IPS-NIHi7 (cell line): ENCODE data around the gene ZDHHC11.
"Not testable (repeated sequence)": the region's sequence is repeated elsewhere in the genome, so short reads cannot be mapped to it uniquely, and the experiment has no call there.

Experiments used
- DNase-seq: peaks from one replicate; pipeline ENCODE4 v3.0.0; 2012; ENCODE audit warnings: mixed read lengths; ENCODE audit errors: extremely low spot score

Gene ZDHHC11

DNA sequence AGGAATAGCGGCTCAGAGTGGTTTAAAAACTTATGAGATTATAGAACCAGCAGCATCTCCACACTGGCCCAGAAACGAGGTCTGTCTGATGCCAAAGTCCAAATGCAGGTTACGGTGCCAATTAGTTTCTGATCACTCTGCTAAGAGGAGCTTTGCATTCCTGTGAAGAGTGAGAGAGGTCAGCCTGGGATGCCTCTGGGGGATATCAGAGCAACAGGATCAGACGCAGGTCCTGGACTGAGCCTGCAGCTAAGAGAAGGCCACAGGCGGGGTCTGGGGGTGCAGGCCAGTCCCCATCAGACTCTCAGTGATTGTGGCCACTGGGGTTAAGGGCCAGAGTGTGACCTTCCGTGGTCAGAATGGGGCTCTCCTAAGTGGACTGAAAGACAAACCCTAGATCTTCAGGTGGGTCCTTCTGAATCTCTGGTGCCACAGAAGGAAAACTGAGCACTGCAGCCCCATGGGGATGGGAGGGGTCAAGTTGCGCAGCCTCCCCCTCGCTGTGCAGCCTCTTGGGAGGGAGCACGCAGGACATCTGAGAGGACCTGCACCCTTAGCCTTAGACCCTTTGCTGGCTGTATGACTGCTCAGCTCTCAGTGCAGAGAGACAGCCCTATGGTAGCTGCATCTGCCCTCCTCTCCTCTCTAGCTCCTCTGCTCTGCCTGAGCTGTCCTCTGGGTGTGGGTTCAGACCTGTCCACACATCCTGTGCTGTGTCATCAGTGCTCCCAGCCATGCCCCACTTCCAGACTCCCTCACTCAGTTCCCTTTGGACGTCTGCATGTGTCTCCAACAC, 42.9 kb downstream of the ZDHHC11 start:
- not testable (repeated sequence) for DNase-seq

DNA sequence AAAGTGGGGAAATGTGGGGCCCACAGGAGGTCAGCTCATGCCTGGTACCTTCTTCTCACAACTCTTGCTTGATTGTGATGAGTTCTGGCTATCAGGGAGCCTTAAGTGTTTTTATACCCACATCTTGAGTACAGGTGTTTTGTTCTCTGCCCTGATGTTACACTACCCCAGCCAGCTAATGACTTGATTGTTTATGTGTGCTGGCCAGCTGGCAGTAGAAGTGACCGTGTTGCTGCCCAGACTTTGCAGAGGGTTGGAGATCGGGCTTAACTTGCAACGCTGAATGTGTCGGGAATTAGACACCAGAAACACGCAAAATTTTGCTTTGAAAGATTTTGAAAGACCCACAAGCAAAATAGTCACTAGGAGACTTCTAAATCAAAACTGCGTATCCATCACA, 49.3 kb downstream of the ZDHHC11 start:
- DNase-seq = no peak

DNA sequence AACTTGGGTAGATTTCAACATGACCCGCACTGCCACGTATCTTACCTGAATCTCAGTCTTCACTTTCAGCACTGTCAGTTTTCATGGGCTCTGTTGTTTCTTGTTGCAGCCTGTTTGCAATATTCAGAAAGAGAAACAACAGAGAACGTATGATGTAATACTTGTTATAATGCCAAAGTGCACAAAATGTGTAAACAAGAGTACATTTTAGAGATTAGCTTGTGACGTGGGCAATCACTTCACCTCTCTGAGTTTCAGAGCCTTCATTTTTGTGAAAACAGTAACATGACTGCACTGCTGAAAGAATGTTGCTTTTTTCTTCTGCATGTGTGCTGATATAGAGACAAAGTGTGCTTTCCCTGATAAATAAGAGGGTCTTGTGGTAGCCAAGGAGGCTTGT, 49.7 kb downstream of the ZDHHC11 start:
- not testable (repeated sequence) for DNase-seq

DNA sequence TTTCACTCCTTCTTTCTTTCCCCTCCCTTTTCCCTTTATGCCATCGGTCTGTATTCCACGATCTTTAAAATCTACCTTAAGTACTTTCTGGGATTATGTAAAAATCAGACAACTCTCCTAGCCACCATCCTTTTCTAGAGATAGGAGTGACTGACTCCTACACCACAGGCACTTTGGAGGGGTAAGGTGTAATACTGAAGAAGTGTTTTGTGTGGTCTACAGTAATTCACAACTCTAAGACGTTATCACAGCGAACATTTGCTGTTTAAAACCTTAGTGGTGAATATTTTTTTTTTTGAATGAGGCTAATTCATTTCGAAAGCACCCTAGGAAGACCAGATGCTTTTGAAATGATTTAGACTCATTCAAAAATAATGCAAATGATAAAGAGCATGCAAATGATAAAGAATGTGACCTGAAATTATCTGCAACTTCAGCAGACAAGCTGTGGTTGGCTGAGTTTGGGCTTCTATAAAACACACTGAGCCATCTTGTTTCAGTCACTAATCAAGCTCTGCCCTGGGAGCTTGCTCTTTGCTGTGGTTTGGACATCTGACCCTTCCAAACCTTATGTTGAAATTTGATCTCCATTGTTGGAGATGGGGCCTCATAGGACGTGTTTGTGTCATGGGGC, 52.2 kb downstream of the ZDHHC11 start:
- not testable (repeated sequence) for DNase-seq

DNA sequence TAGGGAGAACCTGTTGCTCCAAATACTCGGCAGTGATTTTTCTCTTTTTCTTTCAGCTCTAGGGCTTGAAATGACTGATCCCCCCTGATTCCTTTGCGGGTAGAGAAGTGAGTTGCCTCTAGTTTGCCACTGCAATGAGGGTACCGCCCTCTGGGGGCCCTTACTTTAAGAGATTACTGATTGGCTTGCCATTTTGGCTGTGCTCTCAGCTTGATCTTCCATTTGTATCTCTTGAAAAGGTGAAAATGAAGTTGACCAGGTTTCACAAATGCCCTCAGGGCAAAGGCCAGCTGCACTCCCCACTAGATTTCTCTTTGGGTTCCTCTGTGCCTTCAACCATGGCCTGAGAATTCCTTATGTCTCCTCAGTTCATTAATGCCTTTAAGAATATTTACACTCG, 52.8 kb downstream of the ZDHHC11 start:
- not testable (repeated sequence) for DNase-seq

DNA sequence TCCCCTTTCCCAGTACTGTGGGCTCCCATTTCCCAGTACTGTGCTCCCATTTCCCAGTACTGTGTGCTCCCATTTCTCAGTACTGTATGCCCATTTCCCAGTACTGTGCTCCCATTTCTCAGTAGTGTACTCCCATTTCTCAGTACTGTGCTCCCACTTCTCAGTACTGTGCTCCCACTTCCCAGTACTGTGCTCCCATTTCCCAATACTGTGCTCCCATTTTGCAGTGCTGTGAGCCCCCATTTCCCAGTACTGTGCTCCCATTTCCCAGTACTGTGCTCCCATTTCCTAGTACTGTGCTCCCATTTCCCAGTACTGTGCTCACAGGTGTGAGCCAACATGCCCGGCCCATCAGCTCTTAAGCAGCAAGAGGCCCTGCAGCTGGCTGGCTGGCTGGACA, 54.9 kb downstream of the ZDHHC11 start:
- DNase-seq = not testable (repeated sequence)

DNA sequence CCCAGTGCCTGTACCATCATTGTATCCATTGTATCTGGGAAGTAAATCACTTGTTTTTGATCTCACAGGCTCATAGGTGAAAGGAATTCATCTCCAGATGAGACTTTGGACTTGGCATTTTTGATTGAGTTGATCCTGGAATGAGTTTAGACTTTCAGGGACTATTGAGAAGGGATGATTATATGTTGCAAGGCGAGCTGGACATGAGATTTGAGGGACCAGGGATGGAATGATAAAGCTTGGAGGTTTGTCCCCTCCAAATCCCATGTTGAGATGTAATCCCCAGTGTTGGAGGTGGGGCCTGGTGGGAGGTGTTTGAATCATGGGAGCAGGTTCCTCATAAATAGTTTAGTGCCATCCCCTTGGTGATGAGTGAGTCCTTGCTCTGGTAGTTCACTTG, 55.8 kb downstream of the ZDHHC11 start:
- not testable (repeated sequence) for DNase-seq

DNA sequence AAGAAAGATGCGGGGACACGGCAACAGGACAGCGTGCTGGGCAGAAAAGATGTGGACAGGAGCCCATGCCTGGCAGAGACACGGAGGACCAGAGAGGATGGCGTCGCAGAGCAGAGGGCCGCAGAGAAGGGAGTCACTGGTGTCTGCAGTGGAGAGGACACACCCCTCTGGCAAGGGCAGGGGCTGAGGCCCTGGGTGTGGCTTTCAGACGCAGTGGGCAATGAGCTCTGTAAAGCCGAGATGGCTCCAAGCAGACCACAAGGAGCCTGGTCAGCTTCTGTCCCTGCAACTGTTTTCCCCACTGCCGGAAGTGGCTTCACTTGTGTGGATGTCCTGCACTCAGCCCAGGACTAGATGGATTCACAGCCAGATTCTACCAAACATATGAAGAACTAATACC, 62.1 kb downstream of the ZDHHC11 start:
- DNase-seq = not testable (repeated sequence)

DNA sequence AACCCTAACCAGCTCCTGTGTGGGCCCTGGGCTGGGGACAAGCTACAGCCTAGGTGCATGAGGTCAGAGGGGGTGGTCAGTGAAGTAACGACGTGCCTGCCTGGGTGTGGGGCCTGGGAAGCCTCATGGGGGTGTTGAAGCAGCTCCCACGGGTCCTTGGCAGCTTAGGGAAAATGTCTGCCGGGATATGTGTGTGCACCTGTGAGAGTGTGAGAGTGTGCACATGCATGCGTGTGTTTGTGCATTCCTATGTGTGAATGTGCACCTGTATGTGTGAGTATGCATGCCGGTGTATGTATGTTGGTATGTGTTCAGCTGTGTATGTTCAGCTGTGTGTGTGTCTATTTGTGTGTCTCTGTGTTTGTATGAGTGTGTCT, 62.9 kb downstream of the ZDHHC11 start:
- DNase-seq = not testable (repeated sequence)

DNA sequence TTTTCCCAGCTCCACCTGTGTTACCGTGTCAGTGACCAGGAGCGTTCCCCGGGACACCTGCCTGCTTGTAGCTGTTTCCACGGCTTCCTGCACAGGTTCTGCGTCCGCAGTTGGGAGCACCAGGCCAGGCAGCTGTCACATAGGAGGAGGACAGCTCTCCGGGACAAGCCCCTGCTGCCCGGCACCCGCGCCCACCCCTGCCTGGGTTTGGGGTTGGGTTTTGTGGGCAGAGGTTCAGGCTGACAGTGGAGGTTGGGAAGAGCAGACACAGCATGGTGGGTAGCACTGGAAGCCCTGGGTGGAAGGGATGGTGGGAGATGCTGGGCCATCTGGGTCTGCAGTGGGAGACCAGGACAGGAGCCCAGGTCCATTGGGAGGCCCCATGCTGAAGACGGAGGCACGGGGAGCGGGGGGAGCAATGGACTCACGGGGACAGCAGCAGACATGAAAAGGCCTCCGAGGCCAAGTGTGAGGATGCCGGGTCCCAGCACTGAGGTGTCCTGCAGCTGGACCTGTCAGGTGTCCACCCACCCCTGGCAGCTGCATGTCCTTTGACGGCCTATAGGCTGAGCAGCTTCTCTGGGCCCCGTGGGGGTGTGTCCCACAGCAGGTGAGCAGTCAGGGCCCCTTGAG, 63.4 kb downstream of the ZDHHC11 start:
- DNase-seq = not testable (repeated sequence)

DNA sequence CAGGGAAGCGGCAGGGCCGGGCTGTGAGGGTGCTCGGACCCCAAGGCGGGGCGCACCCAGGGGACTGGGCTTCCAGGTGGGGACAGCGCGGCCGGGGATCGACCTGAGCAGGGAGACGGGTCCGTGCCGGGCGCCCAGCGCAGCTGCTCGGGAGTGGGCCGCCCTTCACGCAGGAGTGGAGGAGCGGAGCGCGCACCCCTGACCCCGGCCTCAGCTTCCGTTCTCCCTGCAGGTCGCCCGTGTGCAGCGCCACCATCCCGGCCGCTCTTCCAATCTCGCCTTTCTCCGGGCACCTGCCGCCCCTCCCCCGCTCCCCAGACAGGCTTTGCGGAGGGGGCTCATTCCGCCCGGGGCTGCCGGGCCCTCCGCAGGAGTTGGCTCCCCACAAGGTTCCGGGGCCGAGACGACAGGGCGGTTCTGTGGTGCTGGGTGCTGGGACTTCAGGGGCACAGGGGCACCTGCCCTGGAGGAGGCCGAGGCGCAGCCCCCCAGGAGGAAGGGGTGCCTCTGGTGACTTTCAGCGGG, 65.5 kb downstream of the ZDHHC11 start:
- DNase-seq = not testable (repeated sequence)

DNA sequence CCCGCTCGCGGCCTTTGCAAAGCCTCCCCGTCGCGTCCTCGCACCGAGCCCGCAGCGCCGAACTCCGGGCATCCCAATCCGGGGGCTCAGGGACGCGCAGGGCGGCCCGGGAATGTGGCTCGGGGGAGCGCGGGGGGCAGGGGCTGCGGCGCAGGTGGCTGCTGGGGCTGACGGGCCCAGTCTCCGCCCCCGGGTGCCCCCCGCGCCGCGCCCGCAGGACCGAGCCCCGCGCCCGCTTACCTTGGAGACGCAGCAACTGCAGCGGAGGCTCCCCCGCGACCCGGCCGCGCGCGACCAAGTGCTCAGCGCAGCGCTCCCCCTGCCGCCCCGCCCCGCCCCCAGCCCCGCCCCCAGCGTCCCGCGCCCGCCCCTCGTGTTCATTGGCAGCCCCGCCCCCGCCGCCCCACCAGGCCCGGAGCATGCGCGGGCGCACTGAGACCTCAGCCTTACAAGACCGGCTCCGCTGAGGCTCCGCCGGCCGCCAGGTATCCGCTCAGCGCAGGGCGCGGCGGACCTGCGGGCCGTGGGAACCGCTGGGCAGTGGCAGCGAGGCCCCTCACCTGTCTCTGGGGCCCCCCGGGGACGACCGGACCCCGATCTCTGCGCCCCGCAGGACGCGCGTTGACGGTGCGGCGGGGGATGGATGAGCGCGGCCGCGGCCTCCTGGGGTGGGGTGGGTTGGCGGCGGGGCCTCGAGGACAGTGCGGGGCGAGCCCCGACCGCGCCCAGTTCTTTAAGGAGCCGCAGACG, 66.2 kb downstream of the ZDHHC11 start, which contains the start of gene ZDHHC11B:
ZDHHC11B (minus strand) TSS at position 302 of the 750 bp plus-strand sequence. CDS start 17,810 bp downstream, outside the sequence.
- peak; percentile 76 for DNase-seq

DNA sequence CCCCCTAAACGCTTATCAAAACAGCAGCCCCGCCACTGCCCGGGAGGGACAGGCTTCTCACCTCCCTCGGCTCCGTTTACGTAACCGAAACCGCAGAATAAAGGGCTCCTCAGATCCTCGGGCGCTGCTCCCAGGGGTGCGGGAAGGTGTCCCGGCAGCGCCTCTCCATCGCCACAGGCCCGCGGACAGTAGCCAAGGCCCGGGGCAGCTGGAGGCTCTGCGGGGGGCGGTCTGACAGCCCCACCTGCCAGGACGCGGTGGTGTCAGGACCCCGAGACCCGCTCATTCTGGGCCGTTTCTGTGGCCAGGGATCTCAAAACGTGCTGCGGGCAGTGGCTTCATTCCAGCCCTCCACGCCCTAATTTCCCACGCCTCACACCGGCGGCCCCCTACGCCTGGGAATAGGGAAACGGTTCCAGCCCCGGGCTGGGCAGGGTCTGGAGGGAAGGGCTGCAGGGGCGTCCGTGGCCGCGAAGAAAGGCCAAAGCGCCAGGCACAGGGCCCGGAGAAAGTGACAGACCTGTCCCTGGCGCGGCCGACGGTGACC, 66.8 kb downstream of the ZDHHC11 start:
- DNase-seq = not testable (repeated sequence)

DNA sequence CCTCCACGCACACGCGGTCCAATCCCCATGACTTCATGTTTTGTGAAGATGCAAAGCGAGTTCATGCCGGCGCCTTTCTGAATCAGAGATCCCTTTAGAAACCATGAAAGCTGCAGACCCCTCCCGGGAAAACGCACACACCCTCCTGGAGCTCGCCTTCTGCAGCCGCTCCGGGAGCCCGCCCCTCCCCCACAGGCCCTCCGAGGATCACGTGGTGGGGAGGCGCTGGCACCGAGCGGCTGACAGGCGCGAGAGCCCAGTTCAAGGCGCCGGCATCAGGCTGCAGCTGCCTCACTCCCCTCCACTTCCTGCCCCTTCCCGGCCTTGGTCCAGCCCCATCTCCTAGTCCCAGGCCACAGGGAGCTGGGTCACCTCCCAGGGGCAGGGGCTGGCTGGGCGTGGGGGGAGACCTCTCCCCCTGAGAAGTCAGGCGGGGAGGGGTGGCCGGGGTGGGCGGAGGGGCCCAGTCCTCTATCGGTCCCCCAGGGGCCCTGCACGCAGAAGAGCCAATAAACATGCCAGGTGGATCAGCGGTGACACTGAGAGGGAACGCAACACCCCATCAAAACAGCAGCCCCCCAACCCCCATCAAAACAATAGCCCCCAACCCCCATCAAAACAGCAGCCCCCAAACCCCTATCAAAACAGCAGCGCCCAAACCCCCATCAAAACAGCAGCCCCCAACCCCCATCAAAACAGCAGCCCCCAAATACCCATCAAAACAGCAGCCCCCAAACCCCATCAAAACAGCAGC, 67.6 kb downstream of the ZDHHC11 start:
- not testable (repeated sequence) for DNase-seq

DNA sequence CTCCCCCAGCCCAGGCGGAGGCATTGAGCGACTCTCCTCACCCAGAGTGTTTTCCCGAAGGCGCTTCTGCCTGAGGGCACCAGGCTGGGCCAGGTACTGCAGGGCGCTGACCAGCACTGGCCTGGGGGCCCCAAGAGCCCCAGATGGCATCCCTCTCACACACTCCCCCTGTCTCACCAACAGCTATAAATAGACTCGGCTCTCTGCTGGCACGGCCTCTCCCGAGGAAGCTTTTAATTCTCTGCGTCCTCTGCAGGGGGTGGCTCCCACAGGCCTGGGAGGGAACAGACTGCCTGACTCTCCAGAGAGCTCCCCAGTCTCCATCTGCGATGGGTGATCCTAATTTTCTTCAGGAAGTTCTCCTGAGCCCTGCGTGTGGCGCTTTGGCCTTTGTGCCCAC, 68.4 kb downstream of the ZDHHC11 start:
- not testable (repeated sequence) for DNase-seq

DNA sequence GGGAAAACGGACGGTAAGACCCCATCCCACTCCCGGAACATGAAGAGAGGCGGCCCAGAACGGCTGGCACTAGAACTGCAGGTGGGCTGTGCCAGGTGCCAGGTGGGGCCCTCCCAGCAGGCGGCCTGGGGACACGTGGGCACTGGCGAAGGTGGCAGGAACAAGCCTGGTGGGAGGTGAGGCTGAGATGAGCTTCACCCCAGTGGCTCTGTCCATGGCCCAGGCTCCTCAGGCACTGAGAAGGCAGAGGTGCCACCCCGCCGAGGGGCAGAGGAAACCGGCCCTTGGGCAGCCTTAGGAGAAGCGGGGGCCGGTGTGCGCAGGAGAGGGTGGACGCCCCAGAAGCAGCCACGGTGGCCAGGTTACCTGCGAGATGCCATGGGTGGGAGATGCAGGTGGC, 70.2 kb downstream of the ZDHHC11 start:
- DNase-seq = not testable (repeated sequence)

DNA sequence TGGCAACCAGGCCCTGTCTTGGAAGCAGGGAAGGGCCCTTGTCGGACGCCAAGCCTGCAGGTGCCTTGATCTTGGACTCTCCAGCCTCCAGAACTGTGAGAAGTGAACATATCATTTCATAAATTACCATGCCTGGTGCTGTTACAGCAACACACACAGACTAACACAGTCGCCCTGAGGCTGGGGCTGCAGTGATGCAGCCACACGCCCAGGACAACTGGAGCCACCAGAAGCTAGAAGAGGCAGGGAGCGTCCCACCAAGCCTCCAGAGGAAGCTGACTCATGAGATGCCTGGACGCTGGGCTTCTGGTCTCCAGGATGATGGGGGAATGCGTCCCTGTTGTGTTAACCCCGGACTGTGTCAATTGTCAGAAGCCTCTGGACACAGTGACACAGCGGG, 71.8 kb downstream of the ZDHHC11 start:
- DNase-seq = not testable (repeated sequence)

DNA sequence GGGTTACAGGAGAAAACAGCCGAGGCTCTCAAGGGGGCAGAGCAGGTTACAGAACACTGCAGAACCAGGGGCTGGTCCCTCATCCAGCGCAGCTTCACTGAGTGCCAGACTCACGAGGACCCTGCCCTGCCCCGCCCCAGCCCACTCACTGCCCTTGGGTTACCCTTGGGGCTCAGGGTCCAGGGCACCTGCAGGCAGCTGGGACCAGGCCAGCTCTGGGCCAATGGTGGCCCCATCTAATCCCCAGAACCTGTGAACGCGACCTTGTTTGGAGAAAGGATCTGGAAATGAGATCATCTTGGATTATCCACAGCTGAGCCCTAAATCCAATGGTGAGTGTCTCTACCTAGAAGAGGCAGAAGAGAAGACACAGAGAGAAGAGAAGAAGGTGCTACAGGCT, 72.4 kb downstream of the ZDHHC11 start:
- not testable (repeated sequence) for DNase-seq

DNA sequence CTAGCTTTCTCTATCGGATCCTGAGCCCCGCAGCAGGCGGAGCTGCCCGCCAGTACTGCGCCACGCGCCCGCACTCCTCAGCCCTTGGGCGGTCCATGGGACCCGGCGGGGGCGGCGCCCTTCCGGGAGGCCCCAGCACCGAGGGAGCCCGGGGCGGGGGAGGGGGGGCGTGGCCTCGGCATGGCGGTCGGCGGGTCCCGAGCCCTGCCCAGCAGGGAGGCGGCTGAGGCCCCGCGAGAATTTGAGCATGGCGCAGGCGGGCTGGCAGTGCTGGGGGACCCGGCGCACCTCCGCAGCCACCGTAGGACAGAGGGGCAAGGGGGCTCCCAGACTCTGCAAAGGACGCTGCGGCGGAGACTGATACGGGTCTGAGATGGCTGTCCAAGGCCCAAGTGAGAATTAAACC, 73.0 kb downstream of the ZDHHC11 start:
- DNase-seq = peak; percentile 8

DNA sequence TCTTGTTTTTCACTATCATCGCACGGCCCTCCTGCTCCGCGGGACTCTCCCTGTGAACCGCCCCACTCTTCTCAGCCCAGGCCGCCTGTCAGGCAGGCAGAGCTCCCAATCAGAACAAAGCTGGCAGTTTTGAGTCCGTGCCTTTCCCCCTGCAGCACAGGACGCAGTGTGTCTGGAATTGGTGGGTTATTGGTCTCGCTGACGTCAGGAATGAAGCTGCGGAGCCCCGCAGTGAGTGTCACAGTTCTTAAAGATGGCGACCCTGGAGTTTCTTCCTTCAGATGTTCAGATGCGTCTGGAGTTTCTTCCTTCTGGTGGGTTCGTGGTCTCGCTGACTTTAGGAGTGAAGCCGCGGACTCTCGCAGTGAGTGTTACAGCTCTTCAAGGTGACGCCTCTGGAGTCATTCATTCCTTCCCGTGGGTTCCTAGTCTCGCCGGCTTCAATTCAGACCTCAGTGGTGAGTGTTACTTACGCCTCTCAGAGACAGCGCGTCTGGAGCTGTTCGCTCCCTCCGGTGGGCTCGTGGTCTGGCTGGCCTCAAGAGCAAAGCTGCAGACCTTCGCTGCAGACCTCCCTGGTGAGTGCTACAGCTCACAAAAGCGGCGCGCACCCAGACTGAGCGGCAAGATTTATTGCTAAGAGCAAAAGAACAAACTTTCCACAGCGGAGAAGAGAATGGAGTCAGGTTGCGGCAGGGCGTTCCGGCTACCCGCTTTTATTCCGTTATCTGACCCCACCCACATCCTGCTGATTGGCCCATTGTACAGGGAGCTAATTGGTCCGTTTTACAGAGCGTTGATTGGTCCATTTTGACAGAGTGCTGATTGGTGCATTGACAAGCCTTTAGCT, 73.7 kb downstream of the ZDHHC11 start:
- peak; percentile 5 for DNase-seq
